Measurements from ENCODE around the gene ZNF91. TPM values are rescaled to one million over a fixed set of nuclear protein-coding genes. Genes with fewer than 3 reads are reported as not detected.

Gene ZNF91
- total and polyA plus RNA-seq, 10 of the 15 experiments (the other 5 are each of a cell fraction or from before 2014, with no cell fraction given), result 4.6 to 31.1 (median 11.3) TPM

DNA sequence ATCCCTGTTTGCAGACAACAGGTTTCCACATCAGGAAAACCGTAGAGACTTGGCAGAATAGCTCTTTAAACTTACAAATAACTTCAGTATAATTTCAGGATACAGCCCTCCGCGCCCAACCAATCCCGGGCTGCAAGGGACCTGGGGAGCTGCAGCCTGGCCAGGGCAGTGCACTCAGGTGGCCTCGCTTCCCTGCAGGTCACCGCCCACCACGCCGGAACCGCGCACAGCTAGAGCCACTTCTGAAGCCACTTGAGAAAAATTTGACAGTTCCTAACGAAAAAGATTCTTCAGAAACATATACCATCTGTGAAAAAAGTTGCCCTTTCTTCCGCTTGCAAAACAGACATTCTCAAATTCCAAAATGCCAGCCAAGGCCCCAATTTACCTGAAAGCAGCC lies 11.1 kb downstream of the ZNF91 start:
- CTCF ChIA-PET, result no interaction called here
- no peak for DNase-seq (ENCODE audit: low read depth, low spot score)
- H3K79me2 ChIP-seq (ENCODE audit: control insufficient read depth, insufficient read depth, low read length), result peaks cover 1% of the 10 kb centered on the region
- peaks cover 0 to 16% of the 10 kb centered on the region in 2 experiments; a peak in 2 of 4 replicates for H3K36me3 ChIP-seq (ENCODE audit: control insufficient read depth in 2 of 2, insufficient read depth in 2 of 2, low read length in 1 of 2)
- no peaks in the 10 kb centered on the region for H3K27me3 ChIP-seq (replicated peaks in 1 of 2; ENCODE audit: control insufficient read depth in 2 of 2, insufficient read depth in 2 of 2, low read length in 1 of 2)
- WGBS (ENCODE audit: insufficient coverage, insufficient replicate concordance, low lambda C conversion rate, missing lambda C conversion rate), result 99% methylated on average over 12 of the region's 12 CpGs
- peaks cover 37% of the 10 kb centered on the region for H3K9me3 ChIP-seq (replicated peaks; ENCODE audit: control insufficient read depth, insufficient read depth, low read length)
- in situ Hi-C loops (cut with MboI) (no loop called here), intact Hi-C loops (cut with micrococcal nuclease; ENCODE audit: unreplicated experiment) (no loop called here)
- H3K4me1 ChIP-seq (ENCODE audit: control insufficient read depth, insufficient read depth, low read length), result no peaks in the 10 kb centered on the region
- no peak for ATAC-seq
- no peak for FAIRE-seq
- BruUV-seq (replicated peaks), result no TSS peak
- no peak overlapping the region for H3K4me2 ChIP-seq (ENCODE audit: control insufficient read depth, insufficient read depth)
- H4K20me1 ChIP-seq (ENCODE audit: control insufficient read depth, insufficient read depth), result no peaks in the 10 kb centered on the region
- POLR2A ChIA-PET, result interaction anchor here (0.6 kb wide), 1 partner anchor 1630 kb away, joined by 3 read pairs; no protein-coding TSS in a partner anchor
- no peak overlapping the region for H2AFZ ChIP-seq (ENCODE audit: control insufficient read depth, low read depth, low read length)
- SMC1A ChIA-PET (ENCODE audit: uncharacterized antibody, unreplicated experiment), result no interaction called here
- no peak overlapping the region for H3K27ac ChIP-seq (ENCODE audit: control insufficient read depth, insufficient read depth)
- RAD21 ChIA-PET (ENCODE audit: unreplicated experiment), result no interaction called here
- no peak overlapping the region for H3K9ac ChIP-seq (ENCODE audit: control insufficient read depth, insufficient read depth, low read length)
- H3K4me3 ChIP-seq, result no peak overlapping the region
- no peak for TF ChIP-seq FOXM1 (IDR thresholded peaks at IDR 0.05; ENCODE audit: low read depth, low read length)
- no peak for TF ChIP-seq PAX8 (IDR thresholded peaks at IDR 0.05)
- TF ChIP-seq, protein P1, sequence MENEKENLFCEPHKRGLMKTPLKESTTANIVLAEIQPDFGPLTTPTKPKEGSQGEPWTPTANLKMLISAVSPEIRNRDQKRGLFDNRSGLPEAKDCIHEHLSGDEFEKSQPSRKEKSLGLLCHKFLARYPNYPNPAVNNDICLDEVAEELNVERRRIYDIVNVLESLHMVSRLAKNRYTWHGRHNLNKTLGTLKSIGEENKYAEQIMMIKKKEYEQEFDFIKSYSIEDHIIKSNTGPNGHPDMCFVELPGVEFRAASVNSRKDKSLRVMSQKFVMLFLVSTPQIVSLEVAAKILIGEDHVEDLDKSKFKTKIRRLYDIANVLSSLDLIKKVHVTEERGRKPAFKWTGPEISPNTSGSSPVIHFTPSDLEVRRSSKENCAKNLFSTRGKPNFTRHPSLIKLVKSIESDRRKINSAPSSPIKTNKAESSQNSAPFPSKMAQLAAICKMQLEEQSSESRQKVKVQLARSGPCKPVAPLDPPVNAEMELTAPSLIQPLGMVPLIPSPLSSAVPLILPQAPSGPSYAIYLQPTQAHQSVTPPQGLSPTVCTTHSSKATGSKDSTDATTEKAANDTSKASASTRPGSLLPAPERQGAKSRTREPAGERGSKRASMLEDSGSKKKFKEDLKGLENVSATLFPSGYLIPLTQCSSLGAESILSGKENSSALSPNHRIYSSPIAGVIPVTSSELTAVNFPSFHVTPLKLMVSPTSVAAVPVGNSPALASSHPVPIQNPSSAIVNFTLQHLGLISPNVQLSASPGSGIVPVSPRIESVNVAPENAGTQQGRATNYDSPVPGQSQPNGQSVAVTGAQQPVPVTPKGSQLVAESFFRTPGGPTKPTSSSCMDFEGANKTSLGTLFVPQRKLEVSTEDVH (IDR thresholded peaks at IDR 0.05; ENCODE audit: low read depth, partially characterized antibody), result no peak
- no peak for TF ChIP-seq IKZF1 (conservative IDR thresholded peaks at IDR 0.05)
- TF ChIP-seq RB1 (IDR thresholded peaks at IDR 0.05; ENCODE audit: borderline replicate concordance), result no peak
- TF ChIP-seq CREM (IDR thresholded peaks at IDR 0.05; ENCODE audit: low read depth), result no peak
- TF ChIP-seq HDAC6 (IDR thresholded peaks at IDR 0.05; ENCODE audit: unreplicated experiment), result no peak
- TF ChIP-seq RUNX3 (IDR thresholded peaks at IDR 0.05; ENCODE audit: low read length), result no peak
- no peak for TF ChIP-seq CHD2 (IDR thresholded peaks at IDR 0.05; ENCODE audit: borderline replicate concordance, low read depth, low read length)
- TF ChIP-seq TCF3 (IDR thresholded peaks at IDR 0.05; ENCODE audit: borderline replicate concordance, insufficient read depth, low read depth, low read length), result no peak
- TF ChIP-seq ATF7 (IDR thresholded peaks at IDR 0.05; ENCODE audit: low read depth), result no peak
- TF ChIP-seq, protein P2, sequence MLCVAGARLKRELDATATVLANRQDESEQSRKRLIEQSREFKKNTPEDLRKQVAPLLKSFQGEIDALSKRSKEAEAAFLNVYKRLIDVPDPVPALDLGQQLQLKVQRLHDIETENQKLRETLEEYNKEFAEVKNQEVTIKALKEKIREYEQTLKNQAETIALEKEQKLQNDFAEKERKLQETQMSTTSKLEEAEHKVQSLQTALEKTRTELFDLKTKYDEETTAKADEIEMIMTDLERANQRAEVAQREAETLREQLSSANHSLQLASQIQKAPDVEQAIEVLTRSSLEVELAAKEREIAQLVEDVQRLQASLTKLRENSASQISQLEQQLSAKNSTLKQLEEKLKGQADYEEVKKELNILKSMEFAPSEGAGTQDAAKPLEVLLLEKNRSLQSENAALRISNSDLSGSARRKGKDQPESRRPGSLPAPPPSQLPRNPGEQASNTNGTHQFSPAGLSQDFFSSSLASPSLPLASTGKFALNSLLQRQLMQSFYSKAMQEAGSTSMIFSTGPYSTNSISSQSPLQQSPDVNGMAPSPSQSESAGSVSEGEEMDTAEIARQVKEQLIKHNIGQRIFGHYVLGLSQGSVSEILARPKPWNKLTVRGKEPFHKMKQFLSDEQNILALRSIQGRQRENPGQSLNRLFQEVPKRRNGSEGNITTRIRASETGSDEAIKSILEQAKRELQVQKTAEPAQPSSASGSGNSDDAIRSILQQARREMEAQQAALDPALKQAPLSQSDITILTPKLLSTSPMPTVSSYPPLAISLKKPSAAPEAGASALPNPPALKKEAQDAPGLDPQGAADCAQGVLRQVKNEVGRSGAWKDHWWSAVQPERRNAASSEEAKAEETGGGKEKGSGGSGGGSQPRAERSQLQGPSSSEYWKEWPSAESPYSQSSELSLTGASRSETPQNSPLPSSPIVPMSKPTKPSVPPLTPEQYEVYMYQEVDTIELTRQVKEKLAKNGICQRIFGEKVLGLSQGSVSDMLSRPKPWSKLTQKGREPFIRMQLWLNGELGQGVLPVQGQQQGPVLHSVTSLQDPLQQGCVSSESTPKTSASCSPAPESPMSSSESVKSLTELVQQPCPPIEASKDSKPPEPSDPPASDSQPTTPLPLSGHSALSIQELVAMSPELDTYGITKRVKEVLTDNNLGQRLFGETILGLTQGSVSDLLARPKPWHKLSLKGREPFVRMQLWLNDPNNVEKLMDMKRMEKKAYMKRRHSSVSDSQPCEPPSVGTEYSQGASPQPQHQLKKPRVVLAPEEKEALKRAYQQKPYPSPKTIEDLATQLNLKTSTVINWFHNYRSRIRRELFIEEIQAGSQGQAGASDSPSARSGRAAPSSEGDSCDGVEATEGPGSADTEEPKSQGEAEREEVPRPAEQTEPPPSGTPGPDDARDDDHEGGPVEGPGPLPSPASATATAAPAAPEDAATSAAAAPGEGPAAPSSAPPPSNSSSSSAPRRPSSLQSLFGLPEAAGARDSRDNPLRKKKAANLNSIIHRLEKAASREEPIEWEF (IDR thresholded peaks at IDR 0.05; ENCODE audit: insufficient replicate concordance, low read depth, low read length), result no peak
- TF ChIP-seq, protein P3, sequence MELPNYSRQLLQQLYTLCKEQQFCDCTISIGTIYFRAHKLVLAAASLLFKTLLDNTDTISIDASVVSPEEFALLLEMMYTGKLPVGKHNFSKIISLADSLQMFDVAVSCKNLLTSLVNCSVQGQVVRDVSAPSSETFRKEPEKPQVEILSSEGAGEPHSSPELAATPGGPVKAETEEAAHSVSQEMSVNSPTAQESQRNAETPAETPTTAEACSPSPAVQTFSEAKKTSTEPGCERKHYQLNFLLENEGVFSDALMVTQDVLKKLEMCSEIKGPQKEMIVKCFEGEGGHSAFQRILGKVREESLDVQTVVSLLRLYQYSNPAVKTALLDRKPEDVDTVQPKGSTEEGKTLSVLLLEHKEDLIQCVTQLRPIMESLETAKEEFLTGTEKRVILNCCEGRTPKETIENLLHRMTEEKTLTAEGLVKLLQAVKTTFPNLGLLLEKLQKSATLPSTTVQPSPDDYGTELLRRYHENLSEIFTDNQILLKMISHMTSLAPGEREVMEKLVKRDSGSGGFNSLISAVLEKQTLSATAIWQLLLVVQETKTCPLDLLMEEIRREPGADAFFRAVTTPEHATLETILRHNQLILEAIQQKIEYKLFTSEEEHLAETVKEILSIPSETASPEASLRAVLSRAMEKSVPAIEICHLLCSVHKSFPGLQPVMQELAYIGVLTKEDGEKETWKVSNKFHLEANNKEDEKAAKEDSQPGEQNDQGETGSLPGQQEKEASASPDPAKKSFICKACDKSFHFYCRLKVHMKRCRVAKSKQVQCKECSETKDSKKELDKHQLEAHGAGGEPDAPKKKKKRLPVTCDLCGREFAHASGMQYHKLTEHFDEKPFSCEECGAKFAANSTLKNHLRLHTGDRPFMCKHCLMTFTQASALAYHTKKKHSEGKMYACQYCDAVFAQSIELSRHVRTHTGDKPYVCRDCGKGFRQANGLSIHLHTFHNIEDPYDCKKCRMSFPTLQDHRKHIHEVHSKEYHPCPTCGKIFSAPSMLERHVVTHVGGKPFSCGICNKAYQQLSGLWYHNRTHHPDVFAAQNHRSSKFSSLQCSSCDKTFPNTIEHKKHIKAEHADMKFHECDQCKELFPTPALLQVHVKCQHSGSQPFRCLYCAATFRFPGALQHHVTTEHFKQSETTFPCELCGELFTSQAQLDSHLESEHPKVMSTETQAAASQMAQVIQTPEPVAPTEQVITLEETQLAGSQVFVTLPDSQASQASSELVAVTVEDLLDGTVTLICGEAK (IDR thresholded peaks at IDR 0.05; ENCODE audit: borderline replicate concordance), result no peak
- TF ChIP-seq KDM1A (IDR thresholded peaks at IDR 0.05; ENCODE audit: borderline replicate concordance), result no peak
